Activated T-cell treated with anti-CD3 and anti-CD28 coated beads, Interleukin-2, amount 50 U/mL, for 48 hours (primary cell): Measurements from ENCODE around the gene PIM1.
A peak's percentile ranks its signal among the peaks of the same experiment; 100 is the strongest.

Experiments used
- DNase-seq, 2 experiments: peaks; one replicate each; pipeline ENCODE4 v3.0.0-alpha.2; 2020

PIM1 gene

DNA sequence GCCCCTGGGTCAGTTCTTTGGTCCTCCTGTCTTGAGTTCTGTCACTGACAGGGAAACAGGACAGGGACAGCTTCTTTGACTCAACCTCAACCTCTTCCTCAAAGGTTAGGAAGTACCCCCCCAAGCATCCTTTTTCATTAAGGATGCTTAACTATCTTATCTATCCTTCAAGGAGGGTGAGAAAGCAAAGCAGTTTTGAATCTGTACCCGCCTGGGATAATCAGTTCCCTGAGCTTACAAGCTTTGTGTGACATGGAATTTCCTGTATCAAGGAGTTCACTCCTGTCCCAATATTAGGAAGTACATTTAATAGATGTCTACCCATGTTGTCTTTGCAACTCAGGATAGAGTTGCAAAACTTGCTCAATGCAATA is 31.1 kb upstream of the PIM1 start:
- no peak for DNase-seq

DNA sequence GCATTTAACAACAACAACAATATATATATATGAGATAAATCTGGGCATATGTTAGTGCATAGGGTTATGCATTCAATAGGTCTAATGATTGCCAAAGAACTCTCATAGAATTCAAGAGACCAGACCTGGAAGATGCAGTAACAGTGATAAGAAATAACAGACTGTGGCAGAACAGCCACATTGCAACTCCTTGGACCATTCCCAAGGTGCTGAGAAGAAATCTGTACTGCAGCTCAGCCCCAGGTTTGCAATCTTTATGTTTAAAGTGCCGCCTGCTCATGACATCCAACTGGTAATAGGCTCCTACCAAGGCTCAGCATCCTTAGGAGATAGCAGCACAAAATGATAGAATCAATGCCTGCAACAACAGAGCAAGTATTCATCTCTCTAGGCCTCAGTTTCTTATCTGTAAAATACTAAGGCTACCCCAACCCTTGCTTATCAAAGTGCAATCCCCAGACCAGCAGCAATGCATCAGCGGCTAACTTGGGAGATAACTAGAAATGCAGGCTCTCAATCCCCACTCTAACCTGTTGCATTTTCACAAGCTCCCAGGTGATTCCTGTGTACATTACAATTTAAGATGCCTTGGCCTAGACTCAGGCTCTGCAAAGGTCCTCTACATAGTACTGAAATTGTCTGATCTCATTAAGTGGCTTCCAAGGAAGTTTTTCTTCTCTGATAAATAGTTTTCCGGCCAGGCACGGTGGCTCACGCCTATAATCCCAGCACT is 30.6 kb upstream of the PIM1 start:
- DNase-seq = no peak

DNA sequence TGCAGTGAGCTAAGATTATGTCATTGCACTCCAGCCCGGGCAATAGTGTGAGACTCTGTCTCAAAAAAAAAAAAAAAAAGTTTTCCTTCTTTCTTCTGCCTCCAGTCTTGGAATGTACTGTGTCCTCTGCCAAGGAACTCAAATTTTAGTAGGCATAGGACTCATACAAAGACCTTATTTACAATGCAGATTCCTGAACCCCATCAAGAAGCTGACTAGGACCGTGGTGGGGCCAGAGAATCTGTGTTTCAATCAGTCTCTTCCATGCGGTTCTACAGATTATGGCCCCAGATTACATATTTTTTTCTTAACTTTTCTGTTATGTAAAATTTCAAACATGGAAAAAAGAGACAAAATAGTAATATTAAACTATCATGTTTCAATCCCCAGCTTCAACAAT is 29.8 kb upstream of the PIM1 start:
- no peak for DNase-seq

DNA sequence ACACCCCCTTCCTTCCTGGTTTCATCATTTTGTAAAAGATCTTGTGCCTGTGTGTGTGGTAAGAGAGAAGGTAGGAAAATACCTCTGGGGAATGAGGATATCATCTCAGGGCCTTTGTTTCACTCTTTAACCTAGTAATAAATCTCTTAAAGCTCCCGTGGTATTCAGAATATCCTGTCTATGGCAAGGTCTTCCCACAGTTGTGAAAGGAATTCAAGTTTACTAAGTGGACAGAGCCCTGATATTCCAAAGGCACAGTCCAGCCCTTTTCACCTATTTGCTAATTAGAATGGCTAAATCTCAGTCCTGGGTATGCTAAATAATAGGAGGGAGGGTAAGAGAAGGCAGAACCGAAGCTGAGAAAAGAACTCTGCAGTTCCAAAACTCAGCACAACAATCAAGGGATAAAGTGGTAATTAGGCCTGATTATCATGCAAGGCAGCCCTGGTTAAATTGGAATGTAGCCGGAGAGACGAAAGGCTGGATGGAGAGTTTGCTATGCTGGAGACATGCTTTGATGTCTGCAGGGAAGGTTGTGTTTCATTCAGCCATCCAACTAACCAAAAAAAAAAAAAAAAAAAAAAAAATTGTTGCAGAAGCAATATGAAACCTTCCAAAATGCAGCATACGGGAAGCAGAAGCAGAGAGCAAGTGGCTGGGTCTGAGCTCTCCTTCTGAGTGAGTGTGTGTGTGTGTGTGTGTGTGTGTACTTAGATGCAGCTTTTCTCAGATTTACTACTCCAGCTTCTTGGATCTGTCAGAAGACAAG is 28.5 kb upstream of the PIM1 start:
- no peak for DNase-seq

DNA sequence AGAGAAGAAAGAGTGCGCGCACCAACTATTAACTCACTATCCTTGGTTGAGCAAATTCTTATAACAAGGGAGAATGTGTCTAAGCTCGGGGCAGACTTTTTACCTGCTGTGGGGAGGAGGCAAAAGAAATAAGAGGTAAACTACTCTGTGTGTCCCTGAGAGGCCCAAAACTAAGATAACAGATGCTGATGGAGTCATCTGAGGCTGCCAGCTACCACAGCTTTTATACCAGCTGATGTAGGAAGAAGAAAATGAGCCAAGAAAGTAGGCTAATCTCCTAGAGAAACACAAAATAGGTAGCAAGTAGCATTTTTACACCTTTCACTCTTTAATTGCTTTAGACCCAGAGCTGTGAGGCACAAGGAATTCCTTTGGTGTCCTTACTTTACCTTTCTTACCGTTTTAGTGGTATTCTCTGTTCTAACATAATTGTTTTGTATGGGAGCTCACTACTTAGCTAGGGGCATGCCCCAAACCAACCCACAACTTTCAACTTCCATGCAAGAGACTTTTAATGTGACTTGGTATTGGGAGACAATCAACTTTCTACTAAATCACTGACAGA is 27.8 kb upstream of the PIM1 start:
- no peak for DNase-seq

DNA sequence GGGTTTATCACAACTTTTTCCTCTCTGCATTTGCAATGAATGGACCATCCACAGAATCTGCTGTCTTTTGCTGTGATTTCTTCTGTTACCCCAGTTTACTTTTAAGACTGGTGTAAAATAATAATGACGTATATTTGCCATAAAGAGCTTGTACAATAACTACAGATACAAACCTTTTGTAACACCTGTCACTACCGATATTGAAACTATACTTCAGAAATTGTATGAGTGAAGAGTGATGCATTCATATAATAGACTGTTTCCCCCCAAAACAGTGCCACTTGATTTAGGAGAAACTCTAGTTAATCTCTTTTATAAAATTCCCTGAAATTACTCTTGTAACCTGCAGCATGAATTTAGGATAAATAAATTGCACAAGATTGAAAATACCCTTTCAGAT is 26.4 kb upstream of the PIM1 start:
- no peak for DNase-seq

DNA sequence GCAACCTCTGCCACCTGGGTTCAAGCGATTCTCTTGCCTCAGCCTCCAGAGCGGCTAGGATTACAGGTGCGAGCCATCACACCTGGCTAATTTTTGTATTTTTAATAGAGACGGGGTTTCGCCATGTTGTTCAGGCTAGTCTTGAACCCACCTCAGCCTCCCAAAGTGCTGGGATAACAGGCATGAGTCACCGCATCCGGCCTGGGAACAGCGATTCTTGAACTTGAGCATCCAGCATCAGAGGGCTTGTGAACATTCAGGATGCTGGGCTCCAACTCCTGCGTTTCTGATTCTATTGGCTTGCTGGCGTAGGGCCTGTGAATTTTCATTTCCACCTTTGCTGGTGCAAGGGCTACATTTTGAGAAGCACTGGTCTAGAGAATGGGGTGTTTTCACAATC is 24.5 kb upstream of the PIM1 start:
- DNase-seq = no peak

DNA sequence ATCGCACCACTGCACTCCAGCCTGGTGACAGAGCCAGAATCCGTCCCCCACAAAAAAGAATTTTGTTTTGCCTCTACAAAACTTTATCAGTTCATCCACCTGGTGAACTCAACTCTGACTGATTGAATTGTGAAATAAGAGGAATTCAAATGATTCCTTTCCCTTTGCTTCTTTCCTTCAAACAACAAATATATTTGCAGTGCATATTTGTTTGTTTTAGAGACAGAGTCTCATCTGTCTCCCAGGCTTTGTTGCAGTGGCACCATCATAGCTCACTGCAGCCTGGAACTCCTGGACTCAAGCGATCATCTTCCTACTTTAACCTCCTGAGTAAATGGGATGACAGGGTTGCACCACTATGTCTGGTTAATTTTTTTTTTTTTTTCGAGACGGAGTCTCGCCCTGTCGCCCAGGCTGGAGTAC is 23.2 kb upstream of the PIM1 start:
- no peak for DNase-seq

DNA sequence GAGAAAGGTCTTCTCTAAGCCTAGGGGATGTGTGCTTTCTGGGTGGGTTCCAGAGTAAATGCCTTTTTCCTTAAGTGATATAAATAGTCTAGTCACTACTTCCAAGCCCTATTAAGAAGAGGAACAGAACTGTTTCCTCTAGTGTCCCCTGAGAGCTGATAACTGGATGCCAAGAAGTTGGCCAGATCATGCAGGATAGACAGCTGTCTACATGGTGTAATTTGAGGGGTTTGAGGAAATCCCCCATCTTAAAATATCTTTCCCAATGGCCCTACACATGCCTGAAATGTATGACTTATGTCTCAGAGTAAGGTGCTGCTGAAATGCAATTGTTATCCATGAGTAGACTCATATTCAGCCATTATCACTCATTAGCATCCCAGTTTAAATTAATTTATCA is 20.2 kb upstream of the PIM1 start:
- DNase-seq = no peak

DNA sequence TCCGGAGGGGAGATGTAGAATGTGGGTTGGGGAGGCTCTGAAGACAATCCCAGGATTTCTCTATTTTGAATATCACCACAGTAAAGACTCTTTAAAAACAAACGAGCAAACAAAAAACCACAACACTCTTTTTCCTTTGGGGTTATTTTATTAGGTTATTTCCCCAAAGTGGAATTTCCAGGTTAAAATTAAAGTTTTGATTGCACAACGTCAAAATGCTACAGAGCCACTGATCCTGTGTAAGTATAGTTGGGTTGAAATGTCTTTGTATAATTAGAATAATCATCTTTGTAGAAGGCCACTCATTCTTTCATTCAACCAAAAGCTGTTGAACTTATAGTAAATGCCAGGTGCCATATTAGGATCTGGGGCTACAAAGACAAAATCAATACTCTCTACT is 19.6 kb upstream of the PIM1 start:
- DNase-seq = no peak

DNA sequence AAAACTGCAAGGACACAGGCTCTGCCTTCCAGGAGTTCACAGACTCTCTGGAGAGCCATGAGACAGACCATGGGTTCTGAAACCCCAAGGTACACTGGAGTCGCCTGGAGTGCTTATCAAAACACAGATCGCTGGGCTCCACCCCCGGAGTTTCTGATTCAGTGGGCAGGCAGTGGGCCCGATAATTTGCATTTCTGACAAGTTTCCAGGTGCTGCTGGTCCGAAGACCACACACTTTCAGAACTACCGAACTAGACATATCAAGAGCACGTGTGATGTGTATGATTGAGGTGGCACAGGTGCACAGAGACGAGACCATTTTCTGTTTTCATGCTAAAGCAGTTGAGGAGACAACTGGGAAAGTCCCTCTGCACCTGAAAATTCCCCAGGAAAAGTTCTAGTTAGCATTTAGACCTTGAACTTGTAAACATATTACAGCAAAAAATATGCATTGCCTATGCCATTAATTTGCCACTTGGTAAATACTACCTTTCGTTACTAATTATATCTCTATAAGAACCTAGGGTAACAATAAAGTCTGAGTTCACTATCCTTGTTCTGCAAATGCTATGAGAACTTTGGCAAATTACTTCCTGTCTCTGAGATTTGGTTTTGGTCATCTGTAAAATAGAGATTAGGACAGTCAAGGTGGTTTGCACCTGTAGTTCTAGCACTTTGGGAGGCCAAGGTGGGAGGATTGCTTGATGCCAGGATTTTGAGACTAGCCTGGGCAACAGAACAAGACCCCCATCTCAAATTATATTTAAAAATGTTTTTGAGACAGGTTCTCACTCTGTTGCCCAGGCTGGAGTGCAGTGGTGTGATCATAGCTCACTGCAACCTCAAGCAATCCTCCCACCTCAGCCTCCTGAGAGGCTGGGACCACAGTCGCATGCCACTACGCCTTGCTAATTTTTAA is 14.3 kb upstream of the PIM1 start:
- peak; percentile 74 to 81 for DNase-seq

DNA sequence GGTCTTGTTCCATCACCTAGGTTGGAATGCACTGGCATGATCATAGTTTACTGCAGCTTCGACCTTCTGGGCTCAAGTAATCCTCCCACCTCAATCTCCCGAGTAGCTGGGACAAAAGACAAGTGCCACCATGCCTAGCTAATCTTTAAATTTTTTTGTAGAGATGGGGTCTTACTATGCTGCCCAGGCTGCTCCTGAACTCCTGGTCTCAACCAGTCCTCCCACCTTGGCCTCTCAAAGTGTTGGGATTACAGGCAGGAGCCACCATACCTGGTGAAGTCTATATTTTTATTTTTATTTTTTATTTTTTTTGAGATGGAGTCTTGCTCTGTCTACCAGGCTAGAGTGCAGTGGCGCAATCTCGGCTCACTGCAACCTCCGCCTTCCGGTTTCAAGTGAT is 11.4 kb upstream of the PIM1 start:
- DNase-seq = no peak

DNA sequence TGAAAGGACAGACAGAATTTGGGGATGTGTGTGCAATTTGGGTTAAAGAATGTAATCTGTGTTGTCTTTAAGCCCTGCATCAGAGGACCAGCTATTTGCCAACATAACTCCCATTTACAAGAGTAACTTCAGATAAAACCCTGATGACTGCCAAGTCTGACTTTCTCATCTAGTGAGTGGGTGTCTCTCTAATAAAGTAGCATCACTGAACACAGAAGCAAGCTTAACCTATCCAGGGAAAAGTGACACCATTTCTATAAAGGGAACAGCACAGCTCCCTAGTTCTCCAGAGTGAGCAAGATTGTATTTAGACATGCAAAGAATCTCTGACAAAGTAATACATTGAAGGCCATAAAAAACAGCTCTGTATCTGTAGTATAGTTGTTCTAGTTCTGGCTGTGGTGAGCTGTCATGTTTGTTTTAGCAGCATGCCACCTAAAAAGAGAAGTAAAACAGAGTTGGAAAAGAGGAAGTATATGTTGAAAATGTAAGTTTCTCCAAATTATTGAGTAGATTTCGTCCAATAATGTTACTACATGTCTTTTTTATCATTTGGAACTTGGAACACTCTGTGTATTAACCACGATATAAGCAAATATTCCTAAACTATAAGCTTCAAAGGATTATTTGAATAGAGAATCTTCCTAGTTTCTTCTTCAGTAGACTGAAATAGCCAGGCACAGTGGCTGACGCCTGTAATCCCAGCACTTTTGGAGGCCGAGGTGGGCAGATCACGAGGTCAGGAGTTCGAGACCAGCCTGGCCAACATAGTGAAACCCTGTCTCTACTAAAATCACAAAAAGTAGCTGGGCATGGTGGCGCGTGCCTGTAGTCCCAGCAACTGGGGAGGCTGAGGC is 8.8 kb upstream of the PIM1 start:
- no peak for DNase-seq

DNA sequence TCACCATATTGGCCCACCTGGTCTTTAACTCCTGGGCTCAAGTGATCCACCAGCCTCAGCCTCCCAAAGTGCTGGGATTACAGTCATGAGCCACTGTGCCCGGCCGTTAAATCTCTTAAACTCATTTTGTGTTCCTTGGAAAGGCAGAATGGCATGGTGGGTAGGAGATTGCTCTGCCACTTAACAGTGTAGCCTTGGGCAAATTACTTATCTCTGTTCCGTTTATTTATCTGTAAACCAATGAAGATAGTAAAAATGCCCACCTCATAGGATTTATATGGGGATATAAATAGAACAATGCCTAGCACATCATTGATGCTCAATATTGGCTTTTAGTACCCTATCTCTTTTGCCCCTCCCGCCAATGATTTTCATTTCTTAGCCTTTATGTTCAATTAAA is 7.2 kb upstream of the PIM1 start:
- no peak for DNase-seq

DNA sequence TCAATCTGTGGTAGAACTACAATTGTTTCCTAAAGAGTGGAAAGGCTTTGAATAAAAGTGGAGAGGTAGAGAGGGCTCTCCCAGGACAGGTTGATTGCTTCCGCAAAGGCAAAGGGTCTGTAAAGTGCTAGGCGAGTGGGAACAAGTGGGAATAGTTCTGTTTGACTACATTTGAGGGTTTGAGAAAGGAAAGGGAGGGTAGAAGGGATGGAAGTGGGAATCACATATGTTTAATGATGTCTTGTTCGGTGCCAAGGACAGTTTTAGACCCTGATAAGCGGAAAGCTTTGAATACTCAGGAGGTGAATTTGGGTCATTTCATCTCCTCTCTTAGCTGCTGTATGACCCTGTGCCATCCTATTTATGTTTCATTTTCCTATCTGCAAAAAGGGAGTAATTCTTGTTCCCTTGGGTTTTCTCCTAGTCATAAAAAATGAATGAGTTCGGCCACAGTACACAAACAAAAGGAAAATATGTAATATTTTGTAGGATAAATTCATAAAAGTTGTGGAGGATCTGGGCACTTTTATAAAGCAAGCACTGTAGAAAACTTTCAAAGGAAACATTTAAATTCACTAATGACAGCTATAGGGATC is 1.7 kb upstream of the PIM1 start:
- no peak for DNase-seq

DNA sequence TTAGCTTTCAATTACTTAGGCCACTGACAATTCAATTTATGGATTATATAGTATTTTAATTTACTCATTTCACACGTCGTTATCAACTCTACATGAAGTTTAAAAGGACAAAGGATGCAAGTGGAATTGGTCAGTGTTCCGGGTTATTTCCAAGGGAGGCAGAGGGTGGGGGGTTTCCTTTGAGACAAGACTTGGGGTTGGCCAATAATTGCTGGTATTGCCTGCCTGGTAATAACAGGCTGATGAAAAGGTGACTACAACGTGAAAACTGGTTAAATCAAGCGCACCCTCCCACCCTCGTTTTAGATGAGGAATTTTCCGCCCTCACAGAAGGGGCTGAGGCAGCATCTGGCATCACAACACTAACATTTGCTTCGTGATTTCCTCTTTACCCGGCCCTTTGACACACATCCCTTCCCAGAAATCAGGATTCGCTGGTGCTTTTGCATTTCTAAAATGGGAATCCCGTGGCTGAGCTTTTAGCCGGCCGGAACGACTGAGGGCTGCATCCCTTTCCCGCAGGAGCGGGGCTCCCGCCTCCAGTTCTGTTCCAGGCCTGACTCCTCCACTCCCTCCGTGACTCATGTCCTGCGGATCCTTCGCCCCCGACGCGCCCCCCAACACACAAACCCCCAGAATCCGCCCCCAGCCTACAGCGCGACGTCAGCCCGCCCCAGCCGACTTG is 999 bp upstream of the PIM1 start:
- no peak for DNase-seq

DNA sequence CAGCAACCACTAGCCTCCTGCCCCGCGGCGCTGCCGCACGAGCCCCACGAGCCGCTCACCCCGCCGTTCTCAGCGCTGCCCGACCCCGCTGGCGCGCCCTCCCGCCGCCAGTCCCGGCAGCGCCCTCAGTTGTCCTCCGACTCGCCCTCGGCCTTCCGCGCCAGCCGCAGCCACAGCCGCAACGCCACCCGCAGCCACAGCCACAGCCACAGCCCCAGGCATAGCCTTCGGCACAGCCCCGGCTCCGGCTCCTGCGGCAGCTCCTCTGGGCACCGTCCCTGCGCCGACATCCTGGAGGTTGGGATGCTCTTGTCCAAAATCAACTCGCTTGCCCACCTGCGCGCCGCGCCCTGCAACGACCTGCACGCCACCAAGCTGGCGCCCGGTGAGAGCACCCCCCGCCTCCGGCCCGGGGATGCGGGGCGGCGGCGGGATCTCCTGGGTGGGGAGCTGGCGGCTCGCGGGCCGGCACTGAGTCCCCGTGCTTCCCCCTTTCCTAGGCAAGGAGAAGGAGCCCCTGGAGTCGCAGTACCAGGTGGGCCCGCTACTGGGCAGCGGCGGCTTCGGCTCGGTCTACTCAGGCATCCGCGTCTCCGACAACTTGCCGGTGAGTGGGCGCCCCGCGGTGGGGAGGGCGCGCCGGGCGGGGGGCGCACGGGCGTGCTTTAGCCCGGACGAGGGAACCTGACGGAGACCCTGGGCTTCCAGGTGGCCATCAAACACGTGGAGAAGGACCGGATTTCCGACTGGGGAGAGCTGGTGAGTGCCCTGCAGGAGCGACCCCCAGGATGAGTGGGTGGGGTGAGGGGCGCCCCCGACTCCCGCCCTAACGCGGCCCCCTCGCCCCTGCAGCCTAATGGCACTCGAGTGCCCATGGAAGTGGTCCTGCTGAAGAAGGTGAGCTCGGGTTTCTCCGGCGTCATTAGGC is 585 bp downstream of the PIM1 start:
- DNase-seq = peak; percentile 70 to 73

DNA sequence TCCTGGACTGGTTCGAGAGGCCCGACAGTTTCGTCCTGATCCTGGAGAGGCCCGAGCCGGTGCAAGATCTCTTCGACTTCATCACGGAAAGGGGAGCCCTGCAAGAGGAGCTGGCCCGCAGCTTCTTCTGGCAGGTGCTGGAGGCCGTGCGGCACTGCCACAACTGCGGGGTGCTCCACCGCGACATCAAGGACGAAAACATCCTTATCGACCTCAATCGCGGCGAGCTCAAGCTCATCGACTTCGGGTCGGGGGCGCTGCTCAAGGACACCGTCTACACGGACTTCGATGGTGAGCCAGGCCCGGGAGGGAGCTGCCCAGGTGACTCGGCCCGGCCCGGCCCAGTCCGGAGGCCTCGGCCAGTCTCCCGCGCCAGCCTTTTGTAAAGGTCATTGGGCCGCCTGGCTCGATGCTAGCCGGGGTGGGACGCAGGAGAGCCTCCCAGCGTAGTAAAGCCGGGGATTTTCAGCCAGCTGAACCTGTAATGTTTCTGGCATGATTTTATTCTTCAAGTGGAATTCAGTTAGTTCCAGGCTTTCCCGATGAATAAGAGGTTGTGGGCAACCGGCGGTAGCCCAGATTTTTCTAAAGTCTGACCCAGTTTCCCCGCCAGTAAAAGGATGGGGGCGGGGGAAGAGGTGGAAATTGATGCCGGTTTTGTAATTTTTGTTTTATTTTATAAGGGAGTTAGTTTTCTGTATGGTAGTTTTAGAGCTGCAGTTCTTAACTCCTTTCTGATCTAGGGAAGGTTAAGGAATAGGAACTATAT is 1.4 kb downstream of the PIM1 start:
- peak; percentile 64 to 66 for DNase-seq
